Islet of Langerhans (tissue), 1 donor: ENCODE measurements around the gene EGFR.

Source experiments
- FAIRE-seq: peaks from one replicate; lab custom pipeline; 2011; peaks lifted over from hg19 to GRCh38; lab: Jason Lieb, UNC

EGFR gene

DNA sequence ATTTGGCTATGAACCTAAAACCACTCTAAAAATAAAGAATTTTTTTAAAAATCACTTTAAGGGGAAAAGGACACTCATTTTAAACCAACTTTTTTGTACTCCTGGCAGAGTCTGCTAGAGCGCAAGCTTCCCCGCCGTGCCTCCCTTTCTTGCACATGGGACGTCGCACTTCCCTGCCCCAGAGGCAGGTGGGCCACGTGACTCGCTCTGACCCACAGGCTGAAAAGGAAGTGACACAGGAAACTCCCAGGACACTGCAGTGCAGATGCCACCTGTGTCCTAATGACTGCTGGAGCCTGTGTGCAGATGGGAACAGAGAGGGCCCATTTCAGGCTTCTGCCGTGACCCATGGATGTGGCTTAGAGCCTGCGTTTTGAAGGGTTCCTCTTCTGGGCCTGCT is 204.2 kb downstream of the EGFR start:
- no peak for FAIRE-seq

DNA sequence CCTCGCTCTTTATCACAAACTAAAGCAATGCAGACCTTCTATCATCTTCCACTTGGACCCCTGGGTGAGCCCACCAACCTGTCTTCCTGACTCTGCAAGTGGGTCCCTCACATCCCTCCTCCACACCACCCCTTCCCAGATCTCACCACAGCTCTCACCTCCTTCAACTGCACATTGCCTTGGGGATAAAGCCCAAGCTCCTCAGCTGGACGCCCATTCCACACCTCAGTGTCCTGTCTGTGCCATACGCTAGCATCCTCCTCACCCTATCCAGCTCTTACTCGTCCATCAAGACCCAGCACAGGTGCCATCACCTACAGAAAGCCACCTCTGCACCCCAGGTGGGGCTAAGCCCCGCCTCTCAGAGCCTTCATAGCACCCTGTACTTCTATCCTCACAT is 205.3 kb downstream of the EGFR start:
- no peak for FAIRE-seq

DNA sequence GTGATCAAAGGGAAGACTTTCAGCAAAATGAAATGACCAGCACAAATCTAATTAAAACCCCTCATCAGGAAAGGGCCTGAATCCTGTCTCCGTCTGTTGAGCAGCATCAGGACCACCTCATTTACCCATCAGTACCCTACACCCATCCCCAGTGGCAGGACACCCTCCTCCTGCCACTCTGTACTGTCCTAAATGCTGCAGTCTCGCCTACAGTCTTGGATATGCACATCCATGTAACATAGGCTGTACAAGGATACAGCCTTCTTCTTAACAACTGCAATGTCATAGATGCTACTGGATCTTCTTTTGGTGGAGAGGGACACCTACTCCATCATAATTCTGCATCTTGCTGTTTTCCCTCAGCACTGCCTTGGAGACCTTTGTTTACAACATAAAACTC is 206.0 kb downstream of the EGFR start:
- FAIRE-seq: no peak

DNA sequence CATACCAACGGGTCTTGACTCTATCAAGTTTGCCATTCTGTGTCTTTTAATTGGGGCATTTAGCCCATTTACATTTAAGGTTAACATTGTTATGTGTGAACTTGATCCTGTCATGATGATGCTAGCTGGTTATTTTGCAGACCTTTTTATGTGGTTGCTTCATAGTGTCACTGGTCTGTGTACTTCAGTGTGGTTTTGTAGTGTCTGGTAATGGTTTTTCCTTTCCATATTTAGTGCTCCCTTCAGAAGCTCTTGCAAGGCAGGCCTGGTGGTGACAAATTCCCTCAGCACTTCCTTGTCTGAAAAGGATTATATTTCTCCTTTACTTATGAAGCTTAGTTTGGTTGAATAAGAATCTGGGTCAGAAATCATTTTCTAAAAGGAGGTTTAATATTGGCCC is 211.2 kb downstream of the EGFR start:
- no peak for FAIRE-seq

DNA sequence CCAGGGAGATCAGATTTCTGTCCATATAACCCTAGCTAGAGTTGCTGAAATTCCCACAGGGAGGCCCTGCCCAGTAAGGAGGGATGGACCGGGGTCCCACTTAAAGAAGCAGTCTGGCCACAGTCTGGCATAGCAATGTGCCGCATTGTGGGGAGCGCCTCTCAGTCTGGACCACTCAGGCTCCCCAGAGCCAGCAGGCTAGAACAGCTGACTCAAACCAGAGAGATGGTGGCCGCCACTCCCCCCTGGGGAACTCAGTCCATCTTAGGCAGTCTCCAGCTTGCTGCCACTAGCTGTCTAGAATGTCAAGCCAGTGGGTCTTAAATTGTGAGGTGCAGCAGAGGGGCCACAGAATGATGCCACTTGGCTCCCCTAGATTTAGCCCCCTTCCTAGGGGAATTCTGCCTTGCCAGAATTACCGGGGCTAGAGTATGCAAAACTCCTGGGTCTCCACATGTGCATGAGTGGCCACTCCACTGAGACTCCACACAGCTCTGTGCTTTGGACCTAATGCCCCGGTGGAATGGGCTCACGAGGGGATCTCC is 213.0 kb downstream of the EGFR start:
- FAIRE-seq: no peak

DNA sequence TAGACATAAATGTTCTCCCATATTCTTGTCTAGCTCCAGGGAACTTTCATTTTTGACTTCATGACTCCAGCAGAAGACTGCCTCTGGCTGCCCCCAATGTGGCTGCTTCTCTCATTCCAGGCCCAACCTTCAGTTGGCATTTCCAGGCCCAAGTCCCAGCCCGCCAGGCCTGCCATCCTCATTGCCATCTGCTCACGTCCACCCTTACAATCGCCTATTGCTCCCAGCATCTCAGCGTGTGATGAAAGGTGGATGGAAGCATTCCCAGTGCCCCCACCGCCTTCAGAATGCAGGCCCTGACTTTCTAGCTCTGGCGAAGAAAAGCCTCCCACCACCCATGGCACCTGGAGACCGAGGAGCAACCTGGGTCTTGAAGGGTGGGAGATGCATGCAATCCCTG is 214.2 kb downstream of the EGFR start:
- no peak for FAIRE-seq

DNA sequence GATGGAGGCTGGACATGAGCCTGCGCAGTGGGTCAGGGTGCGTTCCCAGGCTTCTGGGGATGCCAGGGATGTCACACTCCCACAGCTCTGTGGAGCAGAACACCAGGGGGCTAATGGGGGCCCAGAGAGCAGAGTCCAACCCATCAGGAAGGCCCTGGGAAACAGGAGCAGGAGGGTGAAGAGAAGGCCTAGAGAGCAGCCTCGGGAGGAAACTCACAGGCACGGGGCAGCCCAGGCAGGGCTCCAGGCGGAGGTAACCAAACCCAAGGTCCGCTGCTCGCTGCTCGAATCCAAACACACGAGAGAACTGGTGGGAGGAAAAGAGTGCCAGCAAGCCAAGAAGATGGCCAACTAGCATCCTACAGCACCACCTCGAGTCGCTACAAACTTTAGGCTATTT is 215.6 kb downstream of the EGFR start:
- no peak for FAIRE-seq

DNA sequence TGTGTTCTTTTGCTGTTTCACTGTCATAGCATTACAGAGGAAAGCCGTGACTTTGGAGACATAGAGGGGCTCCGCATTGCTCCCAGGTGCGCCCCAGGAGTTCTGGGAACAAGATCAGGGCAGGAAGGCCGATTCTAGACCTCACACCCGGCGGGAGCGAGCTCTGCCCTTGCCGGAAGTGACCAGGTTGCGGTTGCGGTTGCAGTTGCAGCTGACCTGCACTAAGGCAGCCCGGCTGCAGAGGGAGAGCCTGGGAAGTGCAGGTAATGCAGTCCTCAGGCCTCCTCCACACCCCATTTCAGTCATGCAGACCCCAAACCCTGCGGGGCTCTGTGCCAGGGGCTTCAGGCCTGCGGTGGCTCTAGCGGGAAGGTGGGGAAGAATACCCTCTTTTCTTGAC is 216.3 kb downstream of the EGFR start:
- FAIRE-seq: no peak

DNA sequence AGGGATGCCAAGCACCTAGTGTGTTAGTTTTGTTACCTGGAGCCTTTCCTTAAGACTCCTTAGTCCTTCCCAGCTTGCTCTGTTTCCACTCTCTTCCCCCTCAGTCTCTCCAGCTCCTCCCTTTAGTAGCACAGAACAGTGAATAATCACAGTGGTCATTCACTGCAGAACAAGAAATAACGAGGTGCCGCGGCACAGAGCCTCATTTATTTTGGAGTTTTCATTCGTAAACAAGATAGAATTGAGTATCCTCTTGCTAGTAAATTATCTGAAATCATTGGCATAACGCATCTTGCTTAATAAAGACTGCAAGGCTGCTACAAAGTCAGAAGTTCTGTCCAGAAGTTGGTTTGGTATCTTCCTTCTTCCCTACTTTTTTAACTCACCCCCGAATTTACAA is 217.0 kb downstream of the EGFR start:
- no peak for FAIRE-seq

DNA sequence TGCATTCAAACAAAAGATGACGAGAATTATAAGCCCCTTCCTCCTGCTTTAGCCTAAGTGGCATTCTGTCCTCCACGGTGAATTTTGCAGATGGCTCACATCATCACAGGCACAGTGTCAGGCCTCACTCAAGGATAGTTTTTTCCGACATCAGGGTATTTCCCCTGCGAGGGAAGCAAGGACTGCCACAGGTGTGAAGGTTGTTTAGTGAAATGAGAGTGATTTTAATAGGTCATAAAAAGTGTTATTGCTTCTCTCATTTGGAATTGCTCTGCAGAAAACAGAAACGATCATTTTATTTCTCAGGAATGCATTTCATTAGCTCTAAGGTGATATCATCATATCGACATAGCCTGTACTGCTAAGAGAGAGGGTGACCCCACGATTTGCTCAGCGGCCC is 217.7 kb downstream of the EGFR start:
- no peak for FAIRE-seq

DNA sequence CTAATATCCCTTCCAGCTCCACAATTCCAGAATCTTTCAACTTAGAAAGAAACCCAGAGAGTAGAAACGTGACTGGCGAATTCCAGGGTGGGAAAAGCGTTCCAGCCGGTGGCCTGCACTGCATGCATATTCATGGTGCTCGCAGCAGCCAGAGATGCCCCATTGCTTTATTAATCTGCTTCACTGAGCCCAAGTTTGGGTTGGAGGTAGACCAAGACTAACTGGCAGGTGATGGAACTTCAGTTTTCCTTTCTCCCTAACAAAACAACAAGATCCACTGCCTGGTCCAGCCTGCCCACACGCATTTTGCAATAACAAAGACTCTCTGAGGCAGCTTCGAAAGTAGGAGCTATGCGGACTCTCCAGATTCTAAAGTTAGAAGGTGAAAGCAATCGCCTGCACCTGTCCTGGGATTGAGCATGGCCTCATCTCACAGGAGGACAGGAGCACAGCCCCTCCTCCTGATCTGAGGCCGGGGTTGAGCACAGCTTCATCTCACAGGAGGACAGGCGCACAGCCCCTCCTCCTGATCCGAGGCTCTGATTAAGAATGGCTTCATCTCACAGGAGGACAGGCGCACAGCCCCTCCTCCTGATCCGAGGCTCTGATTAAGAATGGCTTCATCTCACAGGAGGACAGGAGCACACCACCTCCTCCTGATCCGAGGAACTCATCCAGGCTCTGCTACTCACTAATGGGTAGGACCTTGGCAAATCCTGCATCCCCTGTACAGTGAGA is 218.5 kb downstream of the EGFR start:
- no peak for FAIRE-seq

DNA sequence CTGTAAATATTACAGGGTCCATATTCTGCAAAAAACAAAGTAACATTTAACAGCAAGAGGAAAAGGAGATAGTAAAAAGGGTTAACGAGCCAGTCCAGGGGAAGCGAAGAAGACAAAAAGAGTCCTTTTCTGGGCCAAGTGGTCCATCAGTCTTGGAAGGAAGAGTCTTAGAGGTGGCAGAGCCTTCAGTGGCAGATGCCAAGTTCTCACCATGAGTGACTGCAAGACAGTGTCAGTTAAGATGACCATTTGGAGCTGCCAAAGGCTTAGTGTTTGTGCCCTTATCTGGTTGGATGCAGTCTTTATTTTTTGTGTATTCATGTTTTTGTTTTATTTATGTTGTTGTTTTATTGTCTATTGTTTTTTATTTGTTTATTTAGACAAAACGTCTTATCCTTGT is 220.6 kb downstream of the EGFR start:
- FAIRE-seq: no peak

DNA sequence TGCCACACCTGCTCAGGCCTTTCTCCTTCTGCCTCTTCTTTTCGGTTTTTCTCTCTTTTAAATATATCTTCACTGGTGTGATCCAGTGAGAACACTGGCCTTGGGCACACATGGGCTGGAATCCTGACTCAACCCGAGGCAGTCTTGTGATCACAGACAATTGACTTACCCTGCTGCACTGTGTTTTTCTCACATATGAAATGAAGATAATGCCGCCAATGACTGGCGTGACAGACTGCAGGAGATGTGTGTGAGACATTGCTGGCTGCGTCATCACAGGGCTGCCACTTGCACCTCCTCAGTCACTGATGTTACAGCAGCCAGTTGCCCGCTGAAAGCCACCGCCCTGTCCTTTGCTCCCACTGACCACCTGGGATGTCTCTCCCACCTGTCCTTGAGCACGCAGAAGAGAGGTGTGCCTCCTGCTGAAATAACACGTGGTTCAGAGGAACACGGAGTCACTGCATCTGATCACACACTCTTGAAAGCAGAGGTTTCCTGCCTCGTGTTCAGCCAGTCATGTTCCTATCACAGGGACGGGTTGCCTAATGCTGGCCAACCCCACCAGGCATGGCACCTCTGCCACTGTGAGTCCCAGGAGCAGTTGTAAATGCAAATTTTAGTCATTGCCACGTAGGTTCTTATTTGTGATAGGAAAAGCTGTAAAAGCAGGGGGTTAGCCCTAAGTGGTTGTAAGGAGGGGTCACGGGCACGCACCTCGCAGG is 221.8 kb downstream of the EGFR start:
- FAIRE-seq: no peak

DNA sequence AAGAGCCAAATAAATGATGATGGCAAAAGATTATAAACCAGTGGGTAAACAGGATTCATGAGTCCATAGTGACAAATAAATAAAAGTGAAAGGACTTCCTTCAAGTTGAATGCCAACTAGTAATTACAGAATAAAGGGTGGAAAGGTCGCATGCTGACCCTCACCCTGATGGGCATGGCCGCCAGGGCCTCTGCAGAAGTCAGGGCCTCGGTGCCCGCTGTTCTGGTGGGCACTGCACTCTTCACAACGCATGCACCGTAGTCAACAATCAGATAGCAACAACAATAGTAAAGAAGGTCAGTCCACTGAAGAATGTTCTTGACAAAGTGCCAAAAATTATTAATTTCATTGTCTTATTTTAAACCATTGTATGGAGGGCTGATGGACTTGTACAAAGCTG is 223.1 kb downstream of the EGFR start:
- no peak for FAIRE-seq

DNA sequence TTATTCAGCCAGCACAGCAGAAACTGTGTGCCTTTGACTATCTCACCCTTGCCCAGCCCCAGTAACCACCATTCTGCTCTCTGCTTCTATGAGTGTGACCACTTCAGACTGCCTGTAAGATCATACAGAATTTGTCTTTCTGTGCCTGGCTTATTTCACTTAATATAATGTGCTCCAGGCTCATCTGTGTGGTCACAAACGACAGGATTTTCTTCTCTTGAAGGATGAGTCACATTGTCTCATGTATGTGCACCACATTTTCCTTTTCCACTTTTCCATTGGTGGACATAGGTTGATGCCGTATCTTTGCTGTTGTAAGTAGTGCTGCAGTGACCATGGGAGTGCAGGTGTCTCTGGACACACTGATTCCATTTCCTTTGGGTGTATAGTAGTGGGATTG is 223.8 kb downstream of the EGFR start:
- FAIRE-seq: no peak

DNA sequence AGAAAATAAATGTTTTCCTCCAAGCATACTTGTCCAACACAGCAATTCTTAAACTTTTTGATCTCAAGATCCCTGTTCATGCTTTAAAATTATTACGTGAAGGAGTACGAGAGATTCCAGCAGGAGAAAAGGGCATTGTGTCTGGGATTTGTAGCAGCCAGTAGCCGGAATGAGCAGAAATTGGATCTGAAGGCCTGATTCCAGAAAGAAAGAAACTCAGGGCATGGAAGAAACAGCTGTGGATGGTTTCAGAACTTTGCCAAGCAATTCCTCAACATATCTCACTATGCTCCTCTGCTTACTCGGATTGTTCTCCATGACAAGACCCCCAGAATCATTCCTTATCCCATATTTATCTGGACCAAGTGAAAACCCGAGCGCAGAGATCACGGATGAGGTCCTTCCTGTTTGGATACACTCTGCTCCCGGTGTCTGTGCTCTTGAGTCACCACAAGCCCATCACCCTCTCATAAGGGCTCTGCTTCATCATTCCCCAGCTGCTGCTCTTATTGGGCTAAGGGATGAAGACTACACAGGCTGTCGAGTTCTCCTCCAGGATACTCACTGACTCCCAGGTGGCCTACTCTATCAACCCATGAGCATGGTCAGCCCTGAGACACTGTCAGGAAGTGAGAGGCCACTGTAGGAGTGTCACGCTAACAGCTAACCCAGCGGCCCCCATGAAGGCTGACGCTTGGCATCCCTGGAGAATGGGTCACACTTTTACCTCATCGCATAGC is 225.4 kb downstream of the EGFR start:
- FAIRE-seq: no peak

DNA sequence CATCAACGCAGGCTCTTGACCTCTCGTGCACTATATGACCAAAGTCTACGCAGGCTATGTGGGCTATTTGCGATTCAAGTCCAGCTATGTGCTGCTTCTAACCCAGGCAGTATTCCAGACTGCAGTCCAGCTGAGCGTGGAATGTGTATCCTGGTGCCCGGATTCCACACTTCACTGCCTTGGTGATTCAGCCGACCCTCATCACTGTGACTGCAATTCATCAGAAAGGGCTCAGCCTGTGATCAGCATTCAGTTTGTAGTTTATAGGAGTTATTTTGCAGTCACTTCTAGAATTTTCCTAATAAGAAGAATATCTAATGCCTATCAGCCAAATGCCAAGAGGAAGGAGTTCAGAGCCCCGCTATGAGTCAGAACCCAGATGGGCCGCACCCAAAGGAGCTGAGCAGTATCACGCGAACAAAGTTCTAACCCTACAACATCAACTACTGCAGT is 226.5 kb downstream of the EGFR start:
- FAIRE-seq: no peak

DNA sequence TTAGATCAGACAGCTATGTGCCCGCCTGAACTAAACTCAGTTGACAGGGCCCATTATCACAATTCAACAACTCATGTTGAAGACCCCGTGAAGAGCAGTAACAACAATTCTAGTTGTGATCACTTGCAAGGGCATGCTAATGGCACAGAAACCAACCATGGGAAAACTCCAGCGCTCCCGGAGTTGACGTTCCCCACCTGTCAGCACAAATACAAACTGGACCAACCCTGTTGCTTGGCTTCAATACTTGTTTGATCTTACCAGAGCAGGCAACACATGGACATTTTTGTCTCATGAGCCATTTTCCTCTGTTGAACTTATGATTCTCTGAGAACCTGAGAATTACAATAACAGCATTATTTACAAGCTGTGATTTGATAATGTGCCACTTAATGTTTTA is 227.4 kb downstream of the EGFR start:
- no peak for FAIRE-seq

DNA sequence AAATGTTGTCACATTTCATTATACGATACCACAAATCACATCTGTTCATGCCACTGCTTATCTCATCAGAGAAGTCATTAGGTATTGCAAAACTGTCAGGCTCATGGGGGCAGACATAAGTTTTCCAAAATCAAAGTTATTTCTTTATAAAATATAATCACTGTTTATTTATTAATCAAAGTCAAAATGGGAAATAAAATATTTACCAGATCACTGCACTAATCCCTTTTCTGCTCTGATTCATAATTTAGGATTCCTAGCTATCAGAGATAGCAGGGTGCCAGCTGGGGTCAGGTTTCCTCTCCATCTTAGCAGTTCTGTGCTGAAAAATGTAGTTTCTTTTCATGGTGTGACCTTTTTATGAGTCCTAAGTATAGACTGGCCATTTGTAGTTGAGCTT is 228.6 kb downstream of the EGFR start:
- no peak for FAIRE-seq

DNA sequence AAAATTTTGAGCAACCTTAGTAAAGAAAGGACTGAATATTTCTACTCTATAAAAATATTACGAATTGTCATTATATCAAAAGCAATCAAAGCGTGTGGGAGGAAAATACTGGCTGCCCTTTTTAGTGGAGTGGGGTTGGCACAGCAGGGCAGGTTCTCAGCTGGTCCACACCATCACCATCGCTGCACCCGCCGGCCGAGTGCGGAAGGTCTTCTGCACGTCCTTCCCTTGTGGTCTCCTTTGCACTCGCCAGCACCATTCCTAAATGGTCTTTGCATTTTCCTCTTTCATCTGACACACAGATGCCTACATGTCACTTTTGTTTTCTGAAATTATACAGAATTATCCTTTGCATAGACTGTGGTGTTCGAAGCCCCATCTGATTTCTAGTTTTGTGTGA is 229.7 kb downstream of the EGFR start:
- no peak for FAIRE-seq

DNA sequence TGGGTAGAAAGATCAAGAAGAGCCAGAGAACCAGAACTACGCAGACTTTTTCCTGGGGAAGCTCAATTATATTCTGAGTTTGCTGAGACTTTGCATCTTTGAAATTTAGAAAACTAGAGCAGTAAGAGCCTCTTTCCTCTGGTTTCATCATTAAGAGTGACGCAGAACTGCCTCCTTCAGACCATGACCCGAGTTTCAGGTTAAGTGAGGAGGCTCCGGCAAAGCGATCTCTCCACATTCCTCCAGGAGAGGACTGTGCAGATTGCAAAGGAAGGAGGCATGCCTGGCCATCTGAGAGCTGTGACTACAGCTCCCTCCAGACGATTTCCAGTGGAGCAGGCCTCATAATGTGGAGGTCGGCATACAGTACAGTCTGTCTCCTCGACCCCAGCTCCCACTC is 230.5 kb downstream of the EGFR start:
- no peak for FAIRE-seq

DNA sequence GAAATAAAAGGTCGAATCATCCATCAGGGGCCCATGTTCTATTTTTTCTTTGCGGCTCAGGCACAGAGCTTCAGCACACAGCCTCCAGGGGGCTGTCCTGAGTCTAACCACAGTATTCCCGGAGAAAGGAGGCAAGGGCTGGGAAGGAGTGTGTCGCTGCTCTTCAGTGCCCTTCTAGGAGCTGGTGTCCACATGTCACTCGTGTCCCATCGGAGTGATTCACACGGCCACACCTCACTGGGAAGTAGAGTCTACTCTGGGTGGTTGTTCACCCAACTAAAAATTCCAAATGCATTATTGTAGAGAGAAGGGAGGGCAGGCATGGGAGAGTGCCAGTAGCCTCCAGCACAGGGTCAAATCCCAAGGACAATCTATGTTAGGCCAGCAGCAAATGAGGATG is 231.5 kb downstream of the EGFR start:
- no peak for FAIRE-seq

DNA sequence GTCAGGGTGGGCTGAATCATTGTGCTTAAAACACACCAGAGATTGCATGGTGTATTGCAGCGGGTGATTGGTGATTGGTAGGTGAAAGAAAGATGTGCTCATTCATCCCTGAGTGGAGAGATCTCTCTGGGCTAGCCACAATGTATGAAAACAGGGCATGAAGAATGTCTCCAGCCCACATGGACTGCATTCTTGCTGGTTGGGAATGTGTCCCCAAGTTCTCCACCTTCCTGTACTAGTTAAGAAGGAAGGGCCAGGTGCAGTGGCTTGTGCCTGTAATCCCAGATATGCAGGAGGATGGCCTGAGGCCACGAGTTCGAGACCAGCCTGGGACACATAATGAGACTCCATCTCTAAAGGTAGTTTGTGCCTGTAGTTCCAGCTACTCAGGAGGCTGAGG is 232.5 kb downstream of the EGFR start:
- FAIRE-seq: no peak
